HepG2 (cell line): ENCODE results near the gene ZC3H18. TPM values are rescaled to one million over a fixed set of nuclear protein-coding genes. Genes with fewer than 3 reads are reported as not detected.

Experiments
- ATF3 ChIP-seq: sonication (generic); formaldehyde crosslinking; IDR thresholded peaks from 2 replicates; pipeline ENCODE4 v1.4.0; 2020; ENCODE audit warnings: missing genetic modification reagents
- CSRNP2 ChIP-seq: sonication (generic); formaldehyde crosslinking; conservative IDR thresholded peaks from 2 replicates; pipeline ENCODE4 v1.8.0; 2022; ENCODE audit warnings: low read depth, missing genetic modification reagents
- DDIT3 ChIP-seq: sonication (generic); formaldehyde crosslinking; IDR thresholded peaks from 2 replicates; pipeline ENCODE4 v1.4.0; 2020; ENCODE audit warnings: mild to moderate bottlenecking, missing genetic modification reagents
- DNMT3B ChIP-seq: conservative IDR thresholded peaks from 2 replicates; pipeline ENCODE4 v1.6.1; 2016; ENCODE audit warnings: missing biosample characterization, control low read depth
- DZIP1 ChIP-seq: sonication (generic); formaldehyde crosslinking; IDR thresholded peaks from 2 replicates; pipeline ENCODE4 v1.5.0; 2020; ENCODE audit warnings: mild to moderate bottlenecking, missing genetic modification reagents
- FIP1L1 ChIP-seq: fragments of 200-400 bp; formaldehyde crosslinking; IDR thresholded peaks from 2 replicates; pipeline ENCODE4 v1.6.1; 2018; ENCODE audit warnings: low read depth, mild to moderate bottlenecking, low read length, moderate library complexity, borderline replicate concordance; ENCODE audit not compliant: insufficient read depth
- GATA4 ChIP-seq: sonication (generic); IDR thresholded peaks from 2 replicates; pipeline ENCODE4 v1.6.1; 2016; ENCODE audit warnings: antibody characterized with exemption, low read depth, borderline replicate concordance
- MYC ChIP-seq: sonication (generic); formaldehyde crosslinking; IDR thresholded peaks from 2 replicates; pipeline ENCODE4 v1.9.0; 2021; ENCODE audit warnings: missing genetic modification reagents, borderline replicate concordance
- PHF21A ChIP-seq: sonication (generic); formaldehyde crosslinking; IDR thresholded peaks from 2 replicates; pipeline ENCODE4 v1.5.0; 2020; ENCODE audit warnings: mild to moderate bottlenecking, missing genetic modification reagents
- YEATS4 ChIP-seq: sonication (generic); formaldehyde crosslinking; IDR thresholded peaks from 2 replicates; pipeline ENCODE4 v1.4.0; 2020; ENCODE audit warnings: missing genetic modification reagents, borderline replicate concordance
- ZBTB21 ChIP-seq: sonication (generic); formaldehyde crosslinking; IDR thresholded peaks from 2 replicates; pipeline ENCODE4 v1.4.0; 2020; ENCODE audit warnings: missing genetic modification reagents
- ZGPAT ChIP-seq: IDR thresholded peaks from 2 replicates; pipeline ENCODE4 v1.6.1; 2016; ENCODE audit warnings: mild to moderate bottlenecking
- ZNF281 ChIP-seq: sonication (generic); formaldehyde crosslinking; IDR thresholded peaks from 2 replicates; pipeline ENCODE4 v1.4.0; 2020; ENCODE audit warnings: missing genetic modification reagents, borderline replicate concordance
- ZNF292 ChIP-seq: sonication (generic); formaldehyde crosslinking; IDR thresholded peaks from 2 replicates; pipeline ENCODE4 v1.8.1; 2022; ENCODE audit warnings: mild to moderate bottlenecking, low read depth, missing genetic modification reagents, borderline replicate concordance
- ZNF326 ChIP-seq: sonication (generic); formaldehyde crosslinking; IDR thresholded peaks from 2 replicates; pipeline ENCODE4 v1.4.0; 2020; ENCODE audit warnings: missing genetic modification reagents, borderline replicate concordance
- ZNF580 ChIP-seq: IDR thresholded peaks from 2 replicates; pipeline ENCODE4 v1.6.1; 2016; ENCODE audit warnings: low read depth, borderline replicate concordance
- ZNF615 ChIP-seq: sonication (generic); formaldehyde crosslinking; IDR thresholded peaks from 2 replicates; pipeline ENCODE4 v1.5.0; 2020; ENCODE audit warnings: mild to moderate bottlenecking, missing genetic modification reagents, borderline replicate concordance
- polyA plus RNA-seq, 8 experiments: library from polyadenylated mRNA; depleted of rRNA in 3 of 8; stranded (reverse) in 7 of 8; unstranded in 1 of 8; fragments of >200 nt; fragmentation: Illumina TruSeq in 4 of 8; extraction: Trizol in 4 of 8; gene quantifications; 2 replicates each; pipeline versions ENCODE4 v1.2.1 to v1.2.3, GENCODE V29; 2011 to 2016; ENCODE audit warnings: low read depth in 4 of 8, missing spikeins in 1 of 8, mixed read lengths in 1 of 8; ENCODE audit not compliant: insufficient read depth in 1 of 8
- total RNA-seq, 5 experiments: library from RNA; depleted of rRNA; stranded (reverse); fragments of >200 nt; fragmentation: Illumina TruSeq; extraction: Trizol; gene quantifications; 2 replicates each; pipeline ENCODE4 v1.2.3, GENCODE V29; 2016; ENCODE audit warnings: low read depth in 1 of 5

Gene ZC3H18
- total and polyA plus RNA-seq, 2 of the 13 experiments (the other 11 are each of a cell fraction or from before 2014, with no cell fraction given): 11.2 to 27.4 TPM

- TF ChIP-seq ZGPAT (CRISPR knock-in tag): peak; percentile 92
- no peak for TF ChIP-seq FIP1L1
- peak; percentile 94 for TF ChIP-seq ZBTB21 (CRISPR knock-in tag)
- TF ChIP-seq ZNF292 (CRISPR knock-in tag): peak; percentile 42; the same call in 1 of the 2 replicates
- TF ChIP-seq YEATS4 (CRISPR knock-in tag): peak; percentile 89
- no peak for TF ChIP-seq GATA4
- TF ChIP-seq ATF3 (CRISPR knock-in tag): peak; percentile 97
- TF ChIP-seq ZNF615 (CRISPR knock-in tag): peak; percentile 99
- TF ChIP-seq DDIT3: peak; percentile 95
- TF ChIP-seq PHF21A (CRISPR knock-in tag): no peak
- peak; percentile 97 for TF ChIP-seq ZNF281 (CRISPR knock-in tag)
- peak; percentile 99 for TF ChIP-seq ZNF326
- peak; percentile 100 for TF ChIP-seq ZNF580 (CRISPR knock-in tag)
- TF ChIP-seq DZIP1 (CRISPR knock-in tag): peak; percentile 83; the same call in 1 of the 2 replicates
- peak; percentile 100 for TF ChIP-seq DNMT3B (CRISPR knock-in tag)
- peak; percentile 91 for TF ChIP-seq MYC (CRISPR knock-in tag)
- TF ChIP-seq CSRNP2 (CRISPR knock-in tag): peak; percentile 93
These were observed 9.3 kb upstream of the ZC3H18 start (continued) for GRCh38 chr16:88560714-88561484.
